ENCODE data around the gene BRD2.
A peak's percentile ranks its signal among the peaks of the same experiment; 100 is the strongest.

Gene BRD2

DNA sequence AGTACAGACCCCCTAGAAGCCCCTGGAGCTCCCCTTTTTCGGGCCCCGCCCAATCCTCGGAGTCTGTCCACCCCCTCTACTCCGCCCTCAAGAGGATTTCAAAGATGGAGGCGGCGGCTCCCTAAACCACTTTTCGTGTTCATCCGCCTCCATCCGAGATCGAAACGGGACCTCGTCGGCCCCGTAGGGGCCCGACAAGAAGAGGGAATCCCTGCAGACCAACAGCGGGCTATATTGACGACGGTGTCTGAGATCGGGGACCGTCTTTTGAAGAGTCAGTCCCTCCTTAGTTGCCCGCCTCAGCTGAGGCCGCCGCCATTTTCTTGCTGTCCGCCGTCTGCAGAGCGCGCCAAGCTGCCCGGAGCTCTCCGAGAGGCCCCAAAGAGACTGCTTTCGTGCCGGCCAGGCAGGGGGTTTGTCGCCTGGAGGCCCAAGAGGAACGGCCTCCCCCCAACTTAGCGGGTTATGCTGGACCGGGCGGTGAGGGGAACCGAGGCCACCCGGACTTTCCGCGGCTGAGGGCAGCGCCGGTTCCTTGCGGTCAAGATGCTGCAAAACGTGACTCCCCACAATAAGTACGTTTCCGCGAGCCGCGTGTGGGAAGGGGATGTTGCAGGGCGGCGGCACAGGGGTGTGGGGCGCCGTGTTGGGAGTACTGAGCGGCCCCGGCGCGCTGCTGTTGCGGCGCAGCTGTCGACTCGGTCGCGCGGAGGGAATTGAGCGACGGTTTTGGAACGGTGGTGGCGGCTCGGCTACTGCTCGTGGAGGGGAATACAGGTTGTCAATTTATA is 4.2 kb downstream of the BRD2 start:
- peak overlapping the region; percentile 96 for H3K4me3 ChIP-seq (ENCODE audit: low read depth, low read length)
- TF ChIP-seq CTCF (IDR thresholded peaks at IDR 0.05; ENCODE audit: control insufficient read depth, extremely low read depth, insufficient read depth), result no peak
- DNase-seq (ENCODE audit: low read depth), result no peak

GRCh38 chr6:32973144-32974015 is 5.0 kb downstream of the BRD2 start:
- H3K4me3 ChIP-seq (ENCODE audit: low read depth, low read length), result peak overlapping the region; percentile 96
- no peak for TF ChIP-seq CTCF (IDR thresholded peaks at IDR 0.05; ENCODE audit: control insufficient read depth, extremely low read depth, insufficient read depth)
- no peak for DNase-seq (ENCODE audit: low read depth)

DNA sequence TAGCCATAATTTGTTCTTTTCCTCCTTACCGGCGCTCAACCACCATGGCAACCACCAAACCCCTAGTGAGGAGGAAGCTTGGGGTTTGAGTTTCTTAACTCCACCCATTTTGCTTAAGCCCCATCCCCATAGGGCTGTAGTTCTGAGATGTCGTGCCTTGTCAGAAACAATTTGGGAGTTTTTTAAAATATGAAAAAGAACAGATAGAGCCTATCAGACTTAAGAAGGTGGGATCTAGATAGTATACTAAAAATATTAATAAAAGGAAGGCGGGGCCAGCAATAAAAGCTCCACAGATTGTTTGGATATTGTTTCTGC is 5.6 kb downstream of the BRD2 start:
- TF ChIP-seq CTCF (IDR thresholded peaks at IDR 0.05; ENCODE audit: control insufficient read depth, extremely low read depth, insufficient read depth), result no peak
- H3K4me3 ChIP-seq (ENCODE audit: low read depth, low read length), result peak overlapping the region; percentile 96
- no peak for DNase-seq (ENCODE audit: low read depth)

DNA sequence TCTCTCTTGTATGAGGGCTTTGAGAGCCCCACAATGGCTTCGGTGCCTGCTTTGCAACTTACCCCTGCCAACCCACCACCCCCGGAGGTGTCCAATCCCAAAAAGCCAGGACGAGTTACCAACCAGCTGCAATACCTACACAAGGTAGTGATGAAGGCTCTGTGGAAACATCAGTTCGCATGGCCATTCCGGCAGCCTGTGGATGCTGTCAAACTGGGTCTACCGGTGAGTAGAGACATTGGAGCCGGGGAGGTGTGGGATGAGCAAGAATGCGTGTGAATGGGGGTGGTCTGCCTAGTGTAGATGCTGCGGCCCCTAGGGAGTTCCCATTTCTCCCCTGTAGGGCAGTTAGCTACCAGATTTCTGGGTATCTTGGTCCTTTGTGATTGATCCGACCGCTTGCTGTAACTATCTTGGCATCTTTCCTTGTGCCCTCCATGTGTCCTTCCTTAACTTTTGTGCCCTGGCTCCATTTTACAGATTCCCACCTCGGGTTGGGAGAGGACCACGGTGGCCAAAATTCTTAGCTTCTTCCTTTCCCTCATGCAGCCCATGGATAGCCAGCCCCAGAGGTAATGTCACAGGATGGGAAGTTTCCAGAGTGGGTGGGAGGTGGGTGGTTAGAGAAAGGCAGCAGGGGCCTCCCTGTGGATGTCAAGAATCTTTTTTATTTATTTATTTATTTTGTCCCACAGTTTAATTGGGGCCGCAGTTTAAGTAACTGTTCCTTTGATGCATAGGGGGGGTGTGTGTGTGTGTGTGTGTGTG is 6.3 kb downstream of the BRD2 start:
- TF ChIP-seq CTCF (IDR thresholded peaks at IDR 0.05; ENCODE audit: control insufficient read depth, extremely low read depth, insufficient read depth), result no peak
- no peak for DNase-seq (ENCODE audit: low read depth)

GRCh38 chr6:32975886-32976285 is 7.5 kb downstream of the BRD2 start:
- H3K4me3 ChIP-seq (ENCODE audit: low read depth, low read length), result peak overlapping the region; percentile 96
- TF ChIP-seq CTCF (IDR thresholded peaks at IDR 0.05; ENCODE audit: control insufficient read depth, extremely low read depth, insufficient read depth), result no peak
- no peak for DNase-seq (ENCODE audit: low read depth)

More for the DNA sequence above, 6.3 kb downstream of the BRD2 start:
- peak overlapping the region; percentile 96 for H3K4me3 ChIP-seq (ENCODE audit: low read depth, low read length)

GRCh38 chr6:32976334-32977069 is 8.1 kb downstream of the BRD2 start:
- TF ChIP-seq CTCF (IDR thresholded peaks at IDR 0.05; ENCODE audit: control insufficient read depth, extremely low read depth, insufficient read depth), result no peak
- H3K4me3 ChIP-seq (ENCODE audit: low read depth, low read length), result peak overlapping the region; percentile 96
- DNase-seq (ENCODE audit: low read depth), result no peak

Measured in LNCaP clone FGC (cell line).